ENCODE measurements around the gene ZNF800.

The ZNF800 gene

DNA sequence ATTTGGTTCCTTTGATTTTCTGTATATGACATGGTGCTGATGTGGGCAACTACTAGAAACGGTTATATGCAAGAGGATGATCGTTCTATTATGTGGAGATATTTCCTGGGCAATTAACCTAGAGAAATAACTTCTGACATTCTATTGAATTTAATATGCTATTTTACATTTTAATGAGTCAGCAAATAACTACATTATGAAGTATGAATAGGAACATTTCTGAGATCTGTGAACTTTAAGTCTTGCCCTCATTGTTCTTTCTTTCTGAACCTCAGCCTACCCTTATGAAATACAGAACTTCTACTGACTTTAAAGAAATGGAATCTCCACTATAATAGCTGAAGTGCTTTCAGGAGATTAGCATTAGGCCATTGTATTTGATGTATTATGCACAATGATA, 59.6 kb downstream of the ZNF800 start:
- TF ChIP-seq, protein P1, sequence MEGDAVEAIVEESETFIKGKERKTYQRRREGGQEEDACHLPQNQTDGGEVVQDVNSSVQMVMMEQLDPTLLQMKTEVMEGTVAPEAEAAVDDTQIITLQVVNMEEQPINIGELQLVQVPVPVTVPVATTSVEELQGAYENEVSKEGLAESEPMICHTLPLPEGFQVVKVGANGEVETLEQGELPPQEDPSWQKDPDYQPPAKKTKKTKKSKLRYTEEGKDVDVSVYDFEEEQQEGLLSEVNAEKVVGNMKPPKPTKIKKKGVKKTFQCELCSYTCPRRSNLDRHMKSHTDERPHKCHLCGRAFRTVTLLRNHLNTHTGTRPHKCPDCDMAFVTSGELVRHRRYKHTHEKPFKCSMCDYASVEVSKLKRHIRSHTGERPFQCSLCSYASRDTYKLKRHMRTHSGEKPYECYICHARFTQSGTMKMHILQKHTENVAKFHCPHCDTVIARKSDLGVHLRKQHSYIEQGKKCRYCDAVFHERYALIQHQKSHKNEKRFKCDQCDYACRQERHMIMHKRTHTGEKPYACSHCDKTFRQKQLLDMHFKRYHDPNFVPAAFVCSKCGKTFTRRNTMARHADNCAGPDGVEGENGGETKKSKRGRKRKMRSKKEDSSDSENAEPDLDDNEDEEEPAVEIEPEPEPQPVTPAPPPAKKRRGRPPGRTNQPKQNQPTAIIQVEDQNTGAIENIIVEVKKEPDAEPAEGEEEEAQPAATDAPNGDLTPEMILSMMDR (IDR thresholded peaks at IDR 0.05; ENCODE audit: borderline replicate concordance, insufficient read depth, low read depth, low read length), result no peak

DNA sequence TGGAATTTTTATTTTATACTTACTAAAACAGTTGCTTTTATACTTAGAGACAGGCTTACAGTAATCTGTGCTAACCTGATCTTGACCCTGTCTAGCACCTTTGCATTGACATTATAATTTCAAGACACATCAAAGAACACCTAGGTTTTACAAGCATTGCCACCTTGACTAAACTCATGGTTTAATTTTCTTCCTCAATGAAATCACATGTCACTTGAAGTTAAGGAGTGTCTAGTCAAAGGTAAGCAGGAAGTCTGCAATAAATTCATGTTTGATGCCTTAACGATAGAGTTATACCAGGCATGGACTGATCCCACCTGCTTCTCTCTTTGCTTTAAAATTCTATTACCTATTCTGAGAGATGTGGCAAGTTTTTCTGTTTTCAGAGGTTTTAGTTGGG, 62.4 kb downstream of the ZNF800 start:
- TF ChIP-seq, protein P1 (IDR thresholded peaks at IDR 0.05; ENCODE audit: borderline replicate concordance, insufficient read depth, low read depth, low read length), result no peak
- H3K4me3 ChIP-seq (ENCODE audit: low read depth, low read length), result no peak overlapping the region

More for the DNA sequence above, 59.6 kb downstream of the ZNF800 start:
- H3K4me3 ChIP-seq (ENCODE audit: low read depth, low read length), result no peak overlapping the region

DNA sequence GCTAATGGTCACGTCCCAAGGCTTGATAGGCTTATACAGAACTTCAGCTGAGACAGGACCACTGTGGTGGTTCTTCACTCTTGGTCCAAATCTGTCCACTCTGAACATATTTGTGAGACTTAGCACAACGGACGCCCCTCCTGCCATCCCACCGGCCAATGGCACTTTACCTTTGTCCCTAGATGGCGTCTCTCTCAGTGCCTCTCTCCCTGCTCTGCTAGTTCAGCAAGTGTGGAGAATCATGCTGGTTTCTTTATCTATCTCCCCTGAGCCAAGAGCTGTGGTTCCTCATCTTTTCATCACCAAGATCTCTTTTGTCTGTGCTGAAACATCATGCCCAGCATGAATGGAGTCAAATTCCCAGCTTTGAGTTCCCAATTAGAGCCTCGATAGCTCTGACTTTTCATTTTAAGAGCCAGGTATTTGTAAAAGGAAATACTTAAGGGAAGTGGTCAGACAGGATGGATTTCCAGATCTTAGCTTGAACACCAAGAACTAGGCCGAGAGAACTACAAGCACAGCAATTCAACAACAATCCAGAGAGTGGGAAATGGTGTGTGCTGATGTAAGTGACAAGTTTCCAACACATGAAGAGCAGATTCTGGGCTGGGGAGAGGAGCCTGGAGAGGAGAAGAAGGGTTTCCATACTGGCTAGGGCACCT, 69.5 kb downstream of the ZNF800 start:
- TF ChIP-seq, protein P1 (IDR thresholded peaks at IDR 0.05; ENCODE audit: borderline replicate concordance, insufficient read depth, low read depth, low read length), result no peak
- H3K4me3 ChIP-seq (ENCODE audit: low read depth, low read length), result no peak overlapping the region

DNA sequence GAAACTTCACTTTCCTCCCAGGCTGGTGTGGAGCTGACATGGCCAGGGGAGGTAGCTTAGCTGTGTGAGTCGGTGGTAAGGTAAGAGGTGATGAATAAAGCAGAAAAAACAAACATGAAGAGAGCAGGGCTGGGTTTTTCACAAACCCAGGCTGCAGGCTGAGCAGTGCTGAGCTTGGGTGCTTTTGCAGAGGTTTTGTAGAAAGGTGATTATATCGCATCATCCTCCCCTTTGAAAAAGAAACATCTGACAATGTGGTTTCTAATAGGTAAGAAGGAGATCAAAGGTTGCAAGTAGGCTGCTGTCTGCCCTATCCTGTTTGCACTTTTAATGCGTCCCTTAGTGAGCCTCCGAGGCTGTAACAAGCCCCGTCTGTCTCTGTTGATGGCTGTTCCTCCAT, 70.2 kb downstream of the ZNF800 start:
- no peak overlapping the region for H3K4me3 ChIP-seq (ENCODE audit: low read depth, low read length)
- TF ChIP-seq, protein P1 (IDR thresholded peaks at IDR 0.05; ENCODE audit: borderline replicate concordance, insufficient read depth, low read depth, low read length), result no peak

DNA sequence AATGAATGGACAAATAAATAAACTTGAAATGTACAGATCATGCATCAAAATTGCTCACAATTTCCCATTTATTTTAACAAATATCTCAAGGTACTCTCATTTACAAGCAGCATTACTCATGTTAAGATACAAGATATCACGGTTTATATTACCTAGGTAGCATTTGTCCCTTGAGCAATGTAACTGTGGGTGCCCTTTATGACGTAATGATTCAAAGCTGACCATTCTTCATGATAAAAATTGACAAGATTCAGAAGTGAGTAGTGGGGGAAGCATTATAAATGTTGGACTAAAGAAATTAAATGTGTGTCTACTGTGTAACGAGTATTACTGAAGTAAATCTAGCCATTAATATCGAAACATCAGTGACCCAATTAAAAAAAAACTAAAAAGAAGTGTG, 71.5 kb downstream of the ZNF800 start:
- TF ChIP-seq, protein P1 (IDR thresholded peaks at IDR 0.05; ENCODE audit: borderline replicate concordance, insufficient read depth, low read depth, low read length), result no peak
- H3K4me3 ChIP-seq (ENCODE audit: low read depth, low read length), result no peak overlapping the region
